ENCODE data around the gene LPP.
"Not testable (repeated sequence)": the region's sequence is repeated elsewhere in the genome, so short reads cannot be mapped to it uniquely, and the experiment has no call there.

Gene LPP

GRCh38 chr3:188607805-188608315, 453.9 kb downstream of the LPP start:
- no peak for FAIRE-seq
- DNase-seq (ENCODE audit: low spot score) = no peak

GRCh38 chr3:188608401-188608800, 454.4 kb downstream of the LPP start:
- DNase-seq (ENCODE audit: low spot score) (no peak), FAIRE-seq (no peak)

- not testable (repeated sequence) for FAIRE-seq; DNase-seq (ENCODE audit: low spot score)
Measured at GRCh38 chr3:188613721-188614120, 459.8 kb downstream of the LPP start.

- DNase-seq (ENCODE audit: low spot score) (no peak), FAIRE-seq (no peak)
Measured at GRCh38 chr3:188617270-188617669, 463.3 kb downstream of the LPP start.

- DNase-seq (ENCODE audit: low spot score) = no peak
- FAIRE-seq = no peak
Measured at GRCh38 chr3:188617988-188618701, 464.2 kb downstream of the LPP start.

- FAIRE-seq = no peak
- no peak for DNase-seq (ENCODE audit: low spot score)
Measured at GRCh38 chr3:188620752-188621151, 466.8 kb downstream of the LPP start.

- no peak for DNase-seq (ENCODE audit: low spot score)
- no peak for FAIRE-seq
Measured at GRCh38 chr3:188624384-188624783, 470.4 kb downstream of the LPP start.

- DNase-seq (ENCODE audit: low spot score) (no peak), FAIRE-seq (no peak)
Measured at GRCh38 chr3:188624828-188625227, 470.9 kb downstream of the LPP start.

GRCh38 chr3:188627652-188628051, 473.7 kb downstream of the LPP start:
- FAIRE-seq (peak; percentile 54), DNase-seq (ENCODE audit: low spot score) (peak; percentile 62)

GRCh38 chr3:188631291-188632010, 477.5 kb downstream of the LPP start:
- peak; percentile 66 for DNase-seq (ENCODE audit: low spot score)
- no peak for FAIRE-seq

- FAIRE-seq = no peak
Measured at GRCh38 chr3:188633206-188633605, 479.2 kb downstream of the LPP start.

GRCh38 chr3:188634285-188634684, 480.3 kb downstream of the LPP start:
- no peak for FAIRE-seq
- no peak for DNase-seq (ENCODE audit: low spot score)

More at GRCh38 chr3:188633206-188633605, 479.2 kb downstream of the LPP start:
- no peak for DNase-seq (ENCODE audit: low spot score)

- DNase-seq (ENCODE audit: low spot score) = no peak
- no peak for FAIRE-seq
Measured at GRCh38 chr3:188635258-188636042, 481.5 kb downstream of the LPP start.

GRCh38 chr3:188636292-188636691, 482.3 kb downstream of the LPP start:
- not testable (repeated sequence) for DNase-seq (ENCODE audit: low spot score)

GRCh38 chr3:188641076-188641475, 487.1 kb downstream of the LPP start:
- no peak for DNase-seq (ENCODE audit: low spot score)
- no peak for FAIRE-seq

More at GRCh38 chr3:188636292-188636691, 482.3 kb downstream of the LPP start:
- FAIRE-seq = not testable (repeated sequence)

GRCh38 chr3:188643736-188644135, 489.8 kb downstream of the LPP start:
- FAIRE-seq (no peak), DNase-seq (ENCODE audit: low spot score) (no peak)

- DNase-seq (ENCODE audit: low spot score) = no peak
Measured at GRCh38 chr3:188646592-188646991, 492.6 kb downstream of the LPP start.

GRCh38 chr3:188647237-188647636, 493.3 kb downstream of the LPP start:
- no peak for FAIRE-seq
- no peak for DNase-seq (ENCODE audit: low spot score)

More at GRCh38 chr3:188646592-188646991, 492.6 kb downstream of the LPP start:
- no peak for FAIRE-seq

GRCh38 chr3:188649521-188649920, 495.6 kb downstream of the LPP start:
- DNase-seq (ENCODE audit: low spot score) = no peak
- no peak for FAIRE-seq

GRCh38 chr3:188656196-188656982, 502.4 kb downstream of the LPP start:
- DNase-seq (ENCODE audit: low spot score) (peak; percentile 6), FAIRE-seq (no peak)

GRCh38 chr3:188658606-188659005, 504.6 kb downstream of the LPP start:
- DNase-seq (ENCODE audit: low spot score) (no peak), FAIRE-seq (no peak)

Measured in RCC 7860 (cell line).